Epithelial cell of esophagus (primary cell): Measurements from ENCODE around the gene TLK2.
"Not testable (repeated sequence)": the region's sequence is repeated elsewhere in the genome, so short reads cannot be mapped to it uniquely, and the experiment has no call there.

Source experiments
- DNase-seq: peaks from one replicate; pipeline ENCODE4 v3.0.0; 2010; ENCODE audit warnings: low read depth
- H3K4me3 ChIP-seq: 2 replicates; pipeline ENCODE4 v1.5.1; 2011; ENCODE audit warnings: mild to moderate bottlenecking, low read length, control low read depth

Gene TLK2

DNA sequence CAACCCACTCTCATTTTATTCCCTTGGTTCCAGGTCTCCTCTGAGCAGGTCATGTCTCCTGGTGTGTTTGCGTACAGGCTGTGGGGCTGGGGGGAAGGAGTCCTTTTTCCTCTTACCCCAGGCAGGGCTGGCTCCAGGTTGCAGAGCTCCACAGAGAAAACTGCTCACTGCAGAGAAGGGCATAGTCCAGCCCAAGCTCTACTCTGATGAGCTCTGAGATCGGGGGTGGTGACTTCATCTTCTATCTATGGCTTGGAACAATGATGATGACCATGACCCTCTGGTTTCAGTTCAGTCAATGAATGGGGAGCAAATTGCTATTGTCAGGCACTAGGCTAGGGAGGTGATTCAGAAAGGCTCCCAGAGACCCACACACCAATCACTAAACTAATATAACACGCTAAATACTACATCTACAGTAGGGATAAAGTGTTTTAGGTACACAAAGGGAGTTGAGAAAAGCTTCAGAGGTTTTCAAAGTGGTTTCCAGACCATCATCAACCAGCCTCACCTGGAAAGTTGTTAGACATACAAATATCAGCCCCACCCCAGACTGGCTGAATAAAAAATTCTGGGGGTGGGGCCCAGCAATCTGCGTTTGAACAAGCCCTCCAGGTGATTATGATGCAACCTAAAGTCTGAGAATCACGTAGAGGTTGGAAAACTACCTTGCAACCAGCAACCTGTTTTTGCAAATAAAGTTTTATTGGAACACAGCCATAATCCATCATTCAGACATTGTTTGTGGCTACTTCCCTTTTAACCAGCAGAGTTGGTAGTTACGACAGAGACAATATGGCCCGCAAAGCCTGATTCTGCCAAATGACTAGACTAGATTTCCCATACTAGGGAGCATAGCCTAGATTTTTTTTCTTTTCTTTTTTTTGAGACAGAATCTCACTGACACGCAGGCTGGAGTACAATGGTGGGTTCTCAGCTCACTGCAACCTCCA lies 5.3 kb upstream of the TLK2 start:
- H3K4me3 ChIP-seq: not testable (repeated sequence)

GRCh38 chr17:62477111-62477510 lies 1.5 kb upstream of the TLK2 start:
- not testable (repeated sequence) for DNase-seq

More for the DNA sequence above, 5.3 kb upstream of the TLK2 start:
- DNase-seq: peak; percentile 65

GRCh38 chr17:62477718-62478408 lies 762 bp upstream of the TLK2 start:
- H3K4me3 ChIP-seq: peak overlapping the region; percentile 47

More at GRCh38 chr17:62477111-62477510, 1.5 kb upstream of the TLK2 start:
- peak overlapping the region; percentile 47 for H3K4me3 ChIP-seq

GRCh38 chr17:62478880-62479638 lies 434 bp downstream of the TLK2 start:
- not testable (repeated sequence) for DNase-seq
- peak overlapping the region; percentile 51 for H3K4me3 ChIP-seq

More at GRCh38 chr17:62477718-62478408, 762 bp upstream of the TLK2 start:
- DNase-seq: peak; percentile 13

GRCh38 chr17:62479639-62480258 lies 1.1 kb downstream of the TLK2 start:
- DNase-seq: peak; percentile 5
- peak overlapping the region; percentile 51 for H3K4me3 ChIP-seq

- DNase-seq, H3K4me3 ChIP-seq: not testable (repeated sequence)
Measured at GRCh38 chr17:62482553-62482952, 3.9 kb downstream of the TLK2 start.

GRCh38 chr17:62490990-62491389 lies 12.4 kb downstream of the TLK2 start:
- DNase-seq, H3K4me3 ChIP-seq: not testable (repeated sequence)

DNA sequence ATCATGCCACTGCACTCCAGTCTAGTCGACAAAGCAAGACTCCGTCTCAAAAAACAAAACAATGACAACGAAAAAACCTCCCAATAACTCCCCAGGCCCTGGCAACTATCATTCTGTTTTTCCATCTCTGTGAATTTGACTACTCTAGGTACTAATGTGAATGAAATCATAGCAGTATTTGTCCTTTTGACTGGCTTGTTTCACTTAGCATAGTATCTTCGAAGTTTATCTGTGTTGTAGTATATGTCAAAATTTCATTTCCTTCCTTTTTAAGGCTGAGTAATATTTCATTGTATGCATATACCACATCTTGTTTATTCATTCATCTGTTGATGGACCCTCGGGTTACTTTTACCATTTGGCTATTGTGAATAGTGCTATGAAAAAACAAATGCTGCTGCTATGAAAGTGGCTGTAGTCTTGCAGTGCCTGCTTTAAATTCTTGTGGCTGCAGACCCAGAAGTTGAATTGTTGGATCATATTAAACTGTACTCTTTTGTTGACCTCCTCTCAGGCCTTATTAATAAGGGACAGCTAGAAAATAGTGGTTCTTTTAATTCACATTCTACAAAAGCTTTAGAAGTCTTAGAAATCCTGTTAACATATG lies 14.5 kb downstream of the TLK2 start:
- not testable (repeated sequence) for DNase-seq, H3K4me3 ChIP-seq

DNA sequence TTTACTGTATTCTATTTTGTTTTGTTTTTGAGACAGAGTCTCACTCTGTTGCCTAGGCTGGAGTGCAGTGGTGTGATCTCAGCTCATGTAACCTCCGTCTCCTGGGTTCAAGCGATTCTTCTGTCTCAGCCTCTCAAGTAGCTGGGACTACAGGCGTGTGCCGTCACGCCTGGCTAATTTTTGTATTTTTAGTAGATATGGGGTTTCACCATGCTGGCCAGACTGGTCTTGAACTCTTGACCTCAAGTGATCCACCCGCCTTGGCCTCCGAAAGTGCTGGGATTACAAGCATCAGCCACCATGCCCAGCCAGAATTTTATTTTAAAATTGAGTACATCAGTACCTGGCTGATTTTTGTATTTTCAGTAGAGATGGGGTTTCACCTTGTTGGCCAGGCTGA lies 15.4 kb downstream of the TLK2 start:
- DNase-seq, H3K4me3 ChIP-seq: not testable (repeated sequence)

- DNase-seq: not testable (repeated sequence)
Measured at GRCh38 chr17:62496344-62496743, 17.7 kb downstream of the TLK2 start.

DNA sequence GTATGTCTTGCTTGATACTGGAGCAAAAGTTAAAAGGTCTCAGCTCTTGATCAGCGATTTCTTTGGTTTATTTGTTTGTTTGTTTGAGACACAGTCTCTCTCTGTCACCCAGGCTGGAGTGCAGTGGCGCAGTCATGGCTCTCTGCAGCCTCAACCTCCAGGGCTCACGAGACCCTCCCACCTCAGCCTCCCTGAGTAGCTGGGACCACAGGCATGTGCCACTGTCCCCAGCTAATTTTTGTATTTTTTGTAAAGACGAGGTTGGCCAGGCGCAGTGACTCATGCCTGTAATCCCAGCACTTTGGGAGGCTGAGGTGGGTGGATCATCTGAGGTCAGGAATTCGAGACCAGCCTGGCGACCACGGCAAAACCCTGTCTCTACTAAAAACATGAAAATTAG lies 20.2 kb downstream of the TLK2 start:
- DNase-seq, H3K4me3 ChIP-seq: not testable (repeated sequence)

More at GRCh38 chr17:62496344-62496743, 17.7 kb downstream of the TLK2 start:
- not testable (repeated sequence) for H3K4me3 ChIP-seq

DNA sequence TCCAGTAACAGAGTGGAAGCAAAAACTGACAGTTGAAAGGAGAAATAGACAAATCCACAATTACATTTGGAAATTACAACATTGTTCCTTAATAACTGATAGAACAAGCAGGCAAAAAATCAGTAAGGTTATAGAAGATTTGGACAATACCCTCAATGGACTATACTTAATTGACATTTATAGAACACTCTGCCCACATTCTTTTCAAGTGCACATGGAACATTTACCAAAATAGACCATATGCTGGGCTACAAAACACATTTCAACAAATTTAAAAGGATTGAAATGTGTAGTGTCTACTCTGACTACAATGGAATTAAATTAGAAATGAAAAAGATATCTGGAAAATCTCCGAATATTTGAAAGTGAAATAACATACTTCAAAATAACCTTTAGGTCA lies 21.8 kb downstream of the TLK2 start:
- not testable (repeated sequence) for H3K4me3 ChIP-seq, DNase-seq

GRCh38 chr17:62504857-62505256 lies 26.2 kb downstream of the TLK2 start:
- DNase-seq, H3K4me3 ChIP-seq: not testable (repeated sequence)

DNA sequence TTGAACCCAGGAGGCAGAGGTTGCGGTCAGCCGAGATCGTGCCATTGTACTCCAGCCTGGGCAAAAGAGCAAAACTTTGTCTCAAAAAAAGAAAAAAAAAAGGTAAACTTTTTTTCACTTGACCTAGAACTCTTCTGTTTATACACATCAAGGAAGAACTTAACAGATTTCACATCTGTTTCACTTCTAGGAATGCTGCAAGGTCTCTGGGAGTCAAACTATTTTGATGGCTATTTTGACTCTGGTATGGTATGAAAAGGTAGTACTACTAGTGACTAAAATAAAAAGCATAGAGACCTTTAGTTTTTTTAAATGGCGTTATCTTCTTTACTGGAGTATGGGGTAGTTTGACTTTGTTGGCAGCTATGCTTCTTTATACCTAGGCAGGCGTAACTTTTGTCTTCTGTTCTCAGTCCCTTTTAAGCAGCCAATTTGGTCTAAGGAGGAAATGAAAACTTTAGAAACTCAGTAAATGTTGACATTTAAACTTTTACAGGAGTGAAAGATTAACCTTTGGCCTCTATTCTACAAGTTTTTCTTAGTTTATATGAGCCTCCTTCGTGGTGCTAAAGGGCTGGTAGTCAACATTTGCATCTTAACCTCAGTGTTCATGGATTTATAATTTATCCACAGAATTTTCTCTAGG lies 28.7 kb downstream of the TLK2 start:
- not testable (repeated sequence) for H3K4me3 ChIP-seq, DNase-seq

- DNase-seq: peak; percentile 35
Measured at GRCh38 chr17:62510247-62510819, 31.7 kb downstream of the TLK2 start.

DNA sequence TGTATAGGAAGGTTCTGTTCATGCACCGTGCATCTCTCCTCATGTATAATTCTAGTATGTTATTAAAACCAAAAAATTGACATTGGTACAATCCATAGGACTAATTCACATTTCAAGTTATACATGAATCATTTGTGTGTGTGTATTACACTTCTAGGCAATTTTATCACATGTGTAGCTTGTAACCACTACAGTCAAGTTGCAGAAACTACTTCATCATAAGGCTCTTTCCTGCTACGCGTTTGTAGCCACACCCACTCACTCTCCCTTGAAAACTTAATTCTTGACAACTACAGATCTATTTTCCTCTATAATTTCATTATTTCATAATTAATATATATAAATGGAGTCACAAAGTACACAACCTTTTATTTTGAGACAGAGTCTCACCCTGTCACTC lies 32.4 kb downstream of the TLK2 start:
- not testable (repeated sequence) for H3K4me3 ChIP-seq, DNase-seq

More at GRCh38 chr17:62510247-62510819, 31.7 kb downstream of the TLK2 start:
- H3K4me3 ChIP-seq: not testable (repeated sequence)

- not testable (repeated sequence) for H3K4me3 ChIP-seq, DNase-seq
Measured at GRCh38 chr17:62516376-62516775, 37.8 kb downstream of the TLK2 start.

GRCh38 chr17:62521295-62521694 lies 42.7 kb downstream of the TLK2 start:
- H3K4me3 ChIP-seq, DNase-seq: not testable (repeated sequence)
